ENCODE measurements around the gene PMEPA1.

GRCh38 chr20:57671662-57672061 is 38.2 kb downstream of the PMEPA1 start:
- TF ChIP-seq CTCF (IDR thresholded peaks at IDR 0.05) (no peak), POLR2A (IDR thresholded peaks at IDR 0.05) (no peak), POLR2AphosphoS5 (IDR thresholded peaks at IDR 0.05) (no peak)
